Neutrophil (primary cell): ENCODE results near the gene TMEM203.

Experiments
- H3K27ac ChIP-seq: fragments of 200-600 bp; sonication (generic); 2 replicates; pipeline ENCODE4 v1.5.1; 2016; ENCODE audit warnings: mild to moderate bottlenecking, moderate library complexity
- H3K27me3 ChIP-seq: fragments of 200-600 bp; sonication (generic); 2 replicates; pipeline ENCODE4 v1.6.0; 2016; ENCODE audit warnings: mild to moderate bottlenecking
- H3K36me3 ChIP-seq: fragments of 200-600 bp; sonication (generic); 2 replicates; pipeline ENCODE4 v1.5.1; 2017
- H3K4me1 ChIP-seq, 2 experiments: fragments of 200-600 bp in 1 of 2; sonication (generic) in 1 of 2; 1 replicate in 1 of 2; 2 replicates in 1 of 2; pipeline versions ENCODE4 v1.5.1 to v1.6.1; 2013 to 2016; ENCODE audit warnings: low read depth in 1 of 2, low read length in 1 of 2, mild to moderate bottlenecking in 1 of 2, moderate library complexity in 1 of 2; ENCODE audit not compliant: control insufficient read depth in 1 of 2, insufficient read depth in 1 of 2
- H3K4me3 ChIP-seq, 2 experiments: fragments of 200-600 bp in 1 of 2; sonication (generic) in 1 of 2; 1 replicate in 1 of 2; 2 replicates in 1 of 2; pipeline ENCODE4 v1.5.1; 2013 to 2016; ENCODE audit warnings: low read depth in 1 of 2, low read length in 1 of 2, mild to moderate bottlenecking in 1 of 2, moderate library complexity in 1 of 2
- H3K9me3 ChIP-seq: fragments of 200-600 bp; sonication (generic); 2 replicates; pipeline ENCODE4 v1.5.1; 2016
- TF ChIP-seq, protein P1 (sequence below): fragments of 200-600 bp; sonication (generic); IDR thresholded peaks from 2 replicates; pipeline ENCODE4 v1.5.1; 2016; ENCODE audit warnings: antibody characterized with exemption

The TMEM203 gene

DNA sequence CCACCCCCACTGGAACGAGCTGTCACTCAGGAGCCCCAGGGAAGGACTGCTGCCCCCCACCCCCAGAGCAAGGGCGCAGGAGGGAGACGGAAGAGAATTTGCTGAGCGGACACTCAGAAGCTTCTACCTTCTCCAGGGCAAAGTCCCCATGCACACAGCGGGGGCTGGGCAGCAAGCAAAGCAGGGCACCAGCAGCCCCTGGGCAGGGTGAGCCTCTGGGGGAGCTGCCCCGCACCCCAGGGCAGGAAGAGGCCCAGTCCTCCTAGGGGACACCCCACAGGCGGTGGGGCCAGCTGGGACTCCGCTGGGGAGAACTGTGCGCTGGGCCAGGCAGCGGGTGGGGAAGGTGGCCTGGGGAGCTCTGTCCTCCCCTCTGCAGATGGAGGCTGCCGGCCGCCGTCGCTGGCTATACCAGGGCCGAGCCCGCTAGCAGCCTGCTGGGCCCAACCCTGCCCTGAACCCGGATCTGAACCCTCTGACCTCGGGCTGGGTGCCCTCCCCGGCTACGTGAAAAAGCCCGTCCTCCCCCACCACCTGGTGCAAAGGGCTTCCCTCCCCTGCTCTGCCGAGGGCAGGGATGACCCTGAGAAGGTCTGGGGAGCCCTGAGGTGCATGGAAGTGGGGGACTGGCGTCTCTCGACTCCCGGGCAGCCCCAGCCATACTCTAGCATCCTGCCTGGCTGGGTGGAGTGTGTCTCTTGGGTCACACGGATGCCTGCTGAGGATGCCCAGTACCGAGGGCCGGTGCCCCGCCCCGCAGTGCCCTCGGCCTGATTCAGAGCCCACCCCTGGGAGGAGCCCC lies 24.7 kb upstream of the TMEM203 start:
- peaks cover 79% of the 10 kb centered on the region for H3K27me3 ChIP-seq
- H3K36me3 ChIP-seq: no peaks in the 10 kb centered on the region
- no peak overlapping the region for H3K4me3 ChIP-seq
- H3K9me3 ChIP-seq: no peaks in the 10 kb centered on the region
- H3K27ac ChIP-seq: no peak overlapping the region
- TF ChIP-seq, protein P1, sequence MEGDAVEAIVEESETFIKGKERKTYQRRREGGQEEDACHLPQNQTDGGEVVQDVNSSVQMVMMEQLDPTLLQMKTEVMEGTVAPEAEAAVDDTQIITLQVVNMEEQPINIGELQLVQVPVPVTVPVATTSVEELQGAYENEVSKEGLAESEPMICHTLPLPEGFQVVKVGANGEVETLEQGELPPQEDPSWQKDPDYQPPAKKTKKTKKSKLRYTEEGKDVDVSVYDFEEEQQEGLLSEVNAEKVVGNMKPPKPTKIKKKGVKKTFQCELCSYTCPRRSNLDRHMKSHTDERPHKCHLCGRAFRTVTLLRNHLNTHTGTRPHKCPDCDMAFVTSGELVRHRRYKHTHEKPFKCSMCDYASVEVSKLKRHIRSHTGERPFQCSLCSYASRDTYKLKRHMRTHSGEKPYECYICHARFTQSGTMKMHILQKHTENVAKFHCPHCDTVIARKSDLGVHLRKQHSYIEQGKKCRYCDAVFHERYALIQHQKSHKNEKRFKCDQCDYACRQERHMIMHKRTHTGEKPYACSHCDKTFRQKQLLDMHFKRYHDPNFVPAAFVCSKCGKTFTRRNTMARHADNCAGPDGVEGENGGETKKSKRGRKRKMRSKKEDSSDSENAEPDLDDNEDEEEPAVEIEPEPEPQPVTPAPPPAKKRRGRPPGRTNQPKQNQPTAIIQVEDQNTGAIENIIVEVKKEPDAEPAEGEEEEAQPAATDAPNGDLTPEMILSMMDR: no peak
- no peaks in the 10 kb centered on the region for H3K4me1 ChIP-seq

DNA sequence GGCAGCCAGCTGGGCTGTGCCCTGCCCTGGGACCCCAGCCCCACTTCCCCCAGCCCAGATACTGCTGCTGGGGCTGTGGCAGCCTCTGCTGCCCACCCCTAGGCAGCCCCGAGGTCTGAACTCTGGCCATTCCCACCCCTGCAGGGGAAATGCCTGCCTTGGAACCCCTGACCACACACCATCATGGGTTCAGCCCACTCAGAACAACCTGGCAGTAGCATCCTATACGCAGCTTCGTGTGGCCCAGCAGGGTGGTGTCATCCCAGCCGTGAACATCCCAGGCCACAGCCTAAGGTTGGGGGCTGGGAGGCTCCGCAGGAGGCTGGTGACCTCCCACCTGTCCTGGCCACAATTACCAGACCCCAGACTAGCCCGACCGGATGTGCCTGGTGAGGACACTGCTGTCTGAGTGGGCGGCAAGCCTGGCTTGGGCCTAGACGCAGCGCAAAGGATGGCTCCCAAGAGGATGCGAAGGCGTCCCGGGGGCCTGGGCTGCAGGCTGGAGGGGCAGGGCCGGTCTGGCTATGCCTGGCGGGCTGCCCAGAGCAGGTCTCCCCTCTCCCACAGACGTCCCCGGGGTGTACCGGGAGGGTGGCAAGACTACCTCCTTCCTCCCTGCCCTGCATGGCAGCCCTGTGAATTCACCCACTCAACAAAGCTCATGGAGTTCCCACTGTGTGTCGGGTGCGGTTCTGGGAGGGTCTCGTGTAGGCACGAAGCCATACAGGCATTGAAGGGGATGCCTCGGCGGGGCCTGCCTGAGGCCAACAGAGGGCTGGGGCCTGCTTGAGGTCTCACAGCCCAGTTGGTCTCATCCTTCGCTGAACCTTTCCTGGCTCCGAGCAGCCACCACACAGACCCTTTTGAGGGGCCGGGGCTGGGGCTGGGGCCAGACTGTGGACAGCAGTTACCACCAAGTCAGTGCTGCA lies 23.8 kb upstream of the TMEM203 start:
- Histone ChIP-seq H3K9me3 (no peaks in the 10 kb centered on the region), H3K36me3 (no peaks in the 10 kb centered on the region), H3K27me3 (peaks cover 79% of the 10 kb centered on the region), H3K4me1 (peaks cover 0 to 6% of the 10 kb centered on the region in 2 experiments), H3K4me3 (no peak overlapping the region), H3K27ac (no peak overlapping the region)
- TF ChIP-seq, protein P1: no peak

DNA sequence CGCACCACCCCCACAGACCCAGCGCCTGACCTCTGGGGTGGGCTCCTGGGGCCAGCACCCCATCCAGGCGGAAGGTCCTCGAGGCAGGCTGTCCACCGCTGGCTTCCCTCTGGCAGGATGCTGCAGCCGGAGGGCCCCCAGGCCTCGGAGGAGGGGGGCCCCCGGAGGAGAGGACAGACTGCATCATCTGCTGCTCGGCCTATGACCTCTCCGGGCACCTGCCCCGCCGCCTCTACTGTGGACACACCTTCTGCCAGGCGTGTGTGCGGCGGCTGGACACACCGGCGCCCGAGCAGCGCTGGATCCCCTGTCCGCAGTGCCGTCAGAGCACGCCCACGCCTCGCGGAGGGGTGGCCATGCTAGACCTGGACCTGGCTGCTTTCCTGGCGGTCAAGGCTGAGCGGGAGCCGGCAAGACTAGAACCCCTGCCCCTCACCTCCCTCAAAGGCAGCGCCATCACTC lies 23.1 kb upstream of the TMEM203 start:
- Histone ChIP-seq H3K36me3 (no peaks in the 10 kb centered on the region), H3K4me1 (peaks cover 5 to 12% of the 10 kb centered on the region in 2 experiments), H3K27ac (no peak overlapping the region), H3K9me3 (no peaks in the 10 kb centered on the region), H3K4me3 (no peak overlapping the region), H3K27me3 (peaks cover 72% of the 10 kb centered on the region)
- TF ChIP-seq, protein P1: no peak

DNA sequence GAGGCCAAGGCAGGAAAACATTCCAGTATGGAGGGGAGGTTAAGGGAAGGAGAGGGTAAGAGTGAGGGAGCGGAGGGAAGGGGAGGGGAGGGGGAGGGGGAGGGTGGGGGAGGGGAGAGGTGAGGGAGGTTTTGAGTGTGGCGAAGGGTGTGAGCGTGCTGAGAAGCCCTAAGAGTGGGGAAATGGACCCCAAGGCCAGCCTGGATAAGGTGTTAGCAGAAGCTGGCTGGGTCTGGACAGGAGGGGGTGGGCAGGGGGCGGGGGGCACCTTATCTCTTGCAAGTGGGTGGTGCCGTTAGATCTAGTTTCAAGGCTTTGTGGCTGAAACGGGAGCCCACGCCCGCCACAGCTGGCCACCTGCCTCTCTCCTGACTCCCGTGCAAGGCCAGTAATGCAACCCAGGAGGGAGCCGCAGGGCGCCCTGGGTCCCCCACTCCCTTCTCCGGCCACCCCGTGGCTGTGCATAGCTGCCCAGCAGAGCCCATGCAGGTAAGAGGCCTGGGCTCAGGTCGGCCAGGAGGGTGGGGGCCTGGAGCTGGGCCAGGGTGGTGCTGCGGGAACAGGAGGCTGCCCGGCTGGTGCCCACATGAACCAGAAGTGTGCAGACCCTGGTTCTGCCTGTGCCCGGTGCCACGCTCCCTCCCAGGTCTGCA lies 22.5 kb upstream of the TMEM203 start:
- Histone ChIP-seq H3K27me3 (peaks cover 70% of the 10 kb centered on the region), H3K4me1 (peaks cover 7 to 16% of the 10 kb centered on the region in 2 experiments)

More for the DNA sequence above, 22.5 kb upstream of the TMEM203 start:
- H3K36me3 ChIP-seq: no peaks in the 10 kb centered on the region
- no peak overlapping the region for H3K4me3 ChIP-seq
- H3K27ac ChIP-seq: no peak overlapping the region
- no peaks in the 10 kb centered on the region for H3K9me3 ChIP-seq
- TF ChIP-seq, protein P1: no peak
